GM12865 (cell line): Measurements from ENCODE around the gene GABRA5.

Experiments used
- DNase-seq: peaks from one replicate; pipeline ENCODE4 v3.0.0; 2010; ENCODE audit warnings: low read depth
- H3K4me3 ChIP-seq: 2 replicates; pipeline ENCODE4 v1.5.1; 2011; ENCODE audit warnings: mild to moderate bottlenecking, low read depth, low read length, control low read depth
- TF ChIP-seq, protein P1 (sequence below): IDR thresholded peaks from 2 replicates; pipeline ENCODE4 v1.5.1; 2011; ENCODE audit warnings: low read length, control low read depth, low read depth, inconsistent platforms; ENCODE audit not compliant: insufficient read depth; ENCODE audit errors: missing control alignments

The GABRA5 gene

DNA sequence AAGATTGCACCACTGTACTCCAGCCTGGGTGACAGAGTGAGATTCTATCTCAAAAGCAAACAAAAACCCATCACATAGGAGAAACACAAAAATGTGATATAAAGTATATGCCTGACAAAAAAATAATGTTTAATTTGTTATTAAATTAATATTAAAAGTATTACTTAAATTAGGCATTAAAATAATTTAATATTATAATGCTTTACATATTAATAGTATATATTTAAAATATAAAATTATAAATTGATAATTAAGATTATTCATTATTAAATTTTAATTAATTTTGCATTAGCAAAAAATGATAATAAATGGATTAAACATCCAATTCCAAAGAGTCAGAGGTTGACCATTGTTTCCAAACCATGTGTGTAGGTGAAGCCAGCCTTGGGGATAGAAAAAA, 22.0 kb upstream of the GABRA5 start:
- no peak for DNase-seq
- TF ChIP-seq, protein P1, sequence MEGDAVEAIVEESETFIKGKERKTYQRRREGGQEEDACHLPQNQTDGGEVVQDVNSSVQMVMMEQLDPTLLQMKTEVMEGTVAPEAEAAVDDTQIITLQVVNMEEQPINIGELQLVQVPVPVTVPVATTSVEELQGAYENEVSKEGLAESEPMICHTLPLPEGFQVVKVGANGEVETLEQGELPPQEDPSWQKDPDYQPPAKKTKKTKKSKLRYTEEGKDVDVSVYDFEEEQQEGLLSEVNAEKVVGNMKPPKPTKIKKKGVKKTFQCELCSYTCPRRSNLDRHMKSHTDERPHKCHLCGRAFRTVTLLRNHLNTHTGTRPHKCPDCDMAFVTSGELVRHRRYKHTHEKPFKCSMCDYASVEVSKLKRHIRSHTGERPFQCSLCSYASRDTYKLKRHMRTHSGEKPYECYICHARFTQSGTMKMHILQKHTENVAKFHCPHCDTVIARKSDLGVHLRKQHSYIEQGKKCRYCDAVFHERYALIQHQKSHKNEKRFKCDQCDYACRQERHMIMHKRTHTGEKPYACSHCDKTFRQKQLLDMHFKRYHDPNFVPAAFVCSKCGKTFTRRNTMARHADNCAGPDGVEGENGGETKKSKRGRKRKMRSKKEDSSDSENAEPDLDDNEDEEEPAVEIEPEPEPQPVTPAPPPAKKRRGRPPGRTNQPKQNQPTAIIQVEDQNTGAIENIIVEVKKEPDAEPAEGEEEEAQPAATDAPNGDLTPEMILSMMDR: no peak

GRCh38 chr15:26848498-26848897, 18.4 kb upstream of the GABRA5 start:
- TF ChIP-seq, protein P1: no peak
- no peak overlapping the region for H3K4me3 ChIP-seq
- DNase-seq: no peak

More for the DNA sequence above, 22.0 kb upstream of the GABRA5 start:
- H3K4me3 ChIP-seq: no peak overlapping the region

DNA sequence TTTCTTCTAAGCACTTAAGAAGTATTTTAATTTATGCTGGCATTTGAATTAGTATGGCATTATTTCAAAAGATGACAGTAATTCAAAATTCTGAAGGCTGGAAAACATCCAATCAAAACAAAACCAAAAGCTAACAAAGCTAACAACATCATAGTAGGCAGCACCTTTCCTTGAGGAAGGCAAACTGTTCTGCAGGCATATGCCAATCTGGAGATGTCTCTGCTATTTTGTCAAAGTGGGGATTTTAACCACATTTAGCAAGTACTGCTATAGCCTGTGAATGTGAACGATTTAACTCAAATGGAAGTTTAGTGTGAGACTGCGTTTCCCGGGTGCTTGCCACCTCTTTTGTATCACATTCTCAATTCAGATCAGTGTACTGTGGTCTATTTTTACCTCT, 16.7 kb upstream of the GABRA5 start:
- no peak overlapping the region for H3K4me3 ChIP-seq
- DNase-seq: no peak
- TF ChIP-seq, protein P1: no peak

DNA sequence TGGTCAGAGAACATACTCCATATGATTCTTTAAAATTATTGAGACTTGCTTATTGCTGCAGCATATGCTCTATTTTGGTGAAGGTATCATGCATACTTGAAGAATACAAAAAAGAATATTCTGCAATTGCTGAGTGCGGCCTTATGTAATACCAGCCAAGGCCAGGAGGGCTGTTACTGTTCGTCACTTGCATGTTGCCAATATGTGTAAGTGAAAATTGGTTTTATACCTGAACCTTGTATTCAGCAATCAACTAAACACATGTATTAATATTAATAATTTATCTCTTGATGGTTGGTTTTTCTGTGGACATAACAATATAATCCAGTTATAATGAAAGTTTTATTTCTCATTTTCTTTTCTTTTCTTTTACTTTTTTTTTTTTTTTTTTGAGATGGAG, 13.9 kb upstream of the GABRA5 start:
- DNase-seq: no peak
- TF ChIP-seq, protein P1: no peak
- no peak overlapping the region for H3K4me3 ChIP-seq

GRCh38 chr15:26854435-26854834, 12.4 kb upstream of the GABRA5 start:
- TF ChIP-seq, protein P1: no peak
- DNase-seq: no peak
- no peak overlapping the region for H3K4me3 ChIP-seq

- no peak overlapping the region for H3K4me3 ChIP-seq
- TF ChIP-seq, protein P1: no peak
- no peak for DNase-seq
Observed at GRCh38 chr15:26864664-26865191, 2.1 kb upstream of the GABRA5 start.
